HG03175 (cell line): ENCODE measurements around the gene PDLIM5.

Source experiments
- ATAC-seq: cut with Tn5 transposase; IDR thresholded peaks from one replicate; pipeline ENCODE4 v1.9.1; 2021; ENCODE audit warnings: mild to moderate bottlenecking, moderate library complexity; ENCODE audit not compliant: unreplicated experiment

The PDLIM5 gene

DNA sequence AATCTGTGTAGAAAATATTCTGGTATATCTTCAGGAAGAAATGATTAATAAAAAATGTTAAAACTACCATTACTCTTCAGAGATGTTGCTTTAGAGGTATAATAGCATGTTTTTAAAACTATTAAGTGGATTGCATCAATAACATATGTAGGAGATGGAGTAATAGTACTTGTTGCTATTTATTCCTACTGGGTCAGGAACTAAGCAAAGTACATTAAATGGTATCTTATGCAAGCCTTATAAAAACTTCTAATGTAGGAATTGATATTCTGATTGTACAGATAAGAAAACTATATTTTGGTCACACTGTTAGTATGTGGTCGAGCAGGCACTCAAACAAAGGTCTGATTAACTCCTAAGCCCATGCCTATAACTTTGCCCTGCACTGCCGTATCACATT is 31.4 kb upstream of the PDLIM5 start:
- ATAC-seq = no peak

DNA sequence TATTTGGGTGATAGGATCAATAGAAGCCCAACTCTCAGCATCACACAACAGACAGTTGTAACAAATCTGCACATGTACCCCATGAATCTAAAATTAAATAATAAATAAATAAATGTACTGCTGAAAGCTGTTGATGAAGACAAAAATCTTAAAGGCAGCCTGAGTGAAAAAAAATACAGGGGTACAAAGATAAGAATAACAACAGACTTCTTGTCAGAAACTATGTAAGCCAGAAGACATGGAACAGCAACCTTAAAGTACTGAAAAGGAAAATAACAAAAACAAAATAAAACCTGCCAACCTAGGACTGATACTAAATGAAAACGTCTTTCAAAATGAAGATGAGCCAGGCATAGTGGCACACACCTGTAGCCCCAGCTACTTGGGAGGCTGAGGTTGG is 25.0 kb upstream of the PDLIM5 start:
- no peak for ATAC-seq

DNA sequence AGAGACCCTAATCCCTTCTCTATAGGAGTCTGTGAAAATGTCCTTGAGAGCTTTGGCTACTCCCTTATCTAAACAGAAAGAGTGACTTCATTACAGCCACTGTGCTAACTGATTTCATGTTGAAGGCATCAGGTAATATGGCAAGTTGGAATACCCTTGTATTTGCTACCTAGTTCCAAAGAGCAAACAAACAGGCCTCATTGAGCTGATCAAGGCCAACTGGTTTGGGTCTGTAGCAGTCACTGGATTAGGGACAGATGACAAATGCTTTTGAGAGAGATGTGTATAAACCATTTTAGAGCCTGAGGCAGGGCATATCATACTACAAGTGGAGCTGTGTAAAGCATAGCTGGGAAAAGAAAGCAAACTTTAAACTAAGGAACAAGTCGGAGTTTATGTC is 22.9 kb upstream of the PDLIM5 start:
- ATAC-seq = no peak

DNA sequence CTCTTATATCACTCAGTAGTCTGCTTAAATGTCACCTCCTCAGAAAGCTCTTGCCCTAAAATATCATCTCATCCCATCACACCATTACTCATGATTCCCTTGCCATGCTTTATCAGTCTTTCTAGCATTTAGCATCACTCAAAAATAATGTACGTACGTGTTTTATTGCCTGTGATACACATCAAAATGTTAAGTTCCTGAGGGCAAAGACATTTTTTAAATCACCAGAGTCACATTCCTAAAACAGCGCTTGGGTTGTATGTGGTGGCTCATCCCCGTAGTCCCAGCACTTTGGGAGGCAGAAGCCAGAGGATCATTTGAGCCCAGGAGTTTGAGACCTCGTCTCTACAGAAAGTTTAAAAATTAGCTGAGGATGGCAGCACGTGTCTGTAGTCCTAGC is 21.3 kb upstream of the PDLIM5 start:
- ATAC-seq = no peak

DNA sequence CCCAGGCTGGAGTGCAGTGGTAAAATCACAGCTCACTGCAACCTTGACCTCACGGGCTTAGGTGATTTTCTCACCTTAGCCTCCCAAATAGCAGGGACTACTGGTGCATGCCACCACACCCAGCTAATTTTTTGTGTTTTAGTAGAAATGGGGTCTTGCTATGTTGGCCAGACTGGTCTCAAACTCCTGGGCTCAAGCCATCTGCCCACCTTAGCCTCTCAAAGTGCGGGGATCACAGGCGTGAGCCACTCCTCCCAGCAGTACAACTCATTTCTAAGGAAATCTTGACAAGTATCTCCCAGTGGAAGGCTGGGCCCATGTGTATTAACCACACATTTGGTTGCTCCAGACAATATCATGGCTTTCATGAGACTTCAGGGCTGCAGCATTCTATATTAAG is 20.4 kb upstream of the PDLIM5 start:
- no peak for ATAC-seq

DNA sequence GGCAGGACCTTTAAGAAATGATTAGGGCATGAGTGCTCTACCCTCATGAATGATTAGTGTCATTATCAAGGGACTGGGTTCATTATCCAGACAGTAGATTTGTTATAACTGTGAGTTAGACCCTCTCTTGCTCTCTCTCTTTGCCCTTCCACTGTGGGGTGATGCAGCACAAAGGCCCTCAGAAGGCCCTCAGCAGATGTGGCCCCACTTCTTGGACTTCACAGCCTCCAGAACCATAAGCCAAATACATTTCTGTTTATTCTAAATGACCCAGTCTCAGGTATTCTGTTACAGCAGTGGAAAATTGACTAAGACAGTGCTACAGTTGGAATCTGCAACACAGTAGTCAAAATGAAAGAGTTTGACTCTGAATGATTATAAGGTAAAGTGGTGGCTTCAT is 17.2 kb upstream of the PDLIM5 start:
- ATAC-seq = no peak

DNA sequence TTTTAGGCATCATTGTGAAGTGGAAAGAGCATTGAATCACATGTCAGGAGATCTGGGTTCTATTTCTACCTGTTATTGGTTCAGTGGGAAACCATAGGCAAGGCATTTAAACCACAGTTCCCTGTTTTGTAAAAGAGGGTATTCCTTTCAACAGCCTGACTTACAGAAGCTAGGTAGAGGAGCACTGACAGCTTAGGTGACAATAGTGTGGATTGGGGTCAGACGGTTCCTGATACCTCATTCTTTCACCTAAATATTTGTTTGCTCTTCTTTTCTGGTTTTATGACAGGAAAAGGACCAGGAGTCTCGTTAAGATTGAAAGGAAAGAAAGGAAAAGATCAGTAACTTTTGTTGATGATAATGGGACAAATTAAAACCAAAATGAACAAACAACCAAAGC is 15.9 kb upstream of the PDLIM5 start:
- ATAC-seq = no peak

DNA sequence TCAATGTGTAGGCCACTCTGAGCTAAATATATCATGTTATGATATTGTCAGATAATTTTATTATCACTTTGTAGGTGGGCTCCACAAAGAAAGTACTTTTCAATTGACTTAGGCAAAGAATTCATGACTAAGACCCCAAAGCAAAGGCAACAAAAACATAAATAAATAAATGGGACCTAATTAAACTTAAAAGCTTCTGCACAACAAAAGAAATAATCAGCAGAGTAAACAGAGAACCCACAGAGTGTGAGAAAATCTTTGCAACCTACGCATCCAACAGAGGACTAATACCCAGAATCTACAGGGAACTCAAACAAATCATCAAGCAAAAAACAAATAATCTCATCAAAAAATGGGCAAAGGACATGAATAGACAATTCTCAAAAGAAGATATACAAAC is 15.2 kb upstream of the PDLIM5 start:
- ATAC-seq = no peak

DNA sequence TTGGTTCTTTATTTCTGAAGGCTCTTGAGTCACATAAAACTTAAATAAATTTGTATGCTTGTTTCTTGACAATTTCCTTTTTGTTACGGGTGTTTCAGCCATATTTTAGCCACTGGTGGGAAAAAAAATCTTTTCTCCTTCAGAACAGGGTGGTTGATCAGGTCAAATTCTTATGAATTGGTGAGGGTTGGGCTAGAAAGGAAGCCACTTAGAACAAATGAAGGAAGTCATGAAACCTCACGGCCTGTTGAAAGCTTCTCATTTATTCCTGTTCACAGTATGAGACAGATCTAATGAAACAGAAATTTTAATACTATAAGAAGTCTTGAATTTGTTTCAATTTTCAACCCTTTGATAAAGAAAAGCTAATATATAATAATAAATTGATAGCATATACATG is 12.1 kb upstream of the PDLIM5 start:
- ATAC-seq = no peak

DNA sequence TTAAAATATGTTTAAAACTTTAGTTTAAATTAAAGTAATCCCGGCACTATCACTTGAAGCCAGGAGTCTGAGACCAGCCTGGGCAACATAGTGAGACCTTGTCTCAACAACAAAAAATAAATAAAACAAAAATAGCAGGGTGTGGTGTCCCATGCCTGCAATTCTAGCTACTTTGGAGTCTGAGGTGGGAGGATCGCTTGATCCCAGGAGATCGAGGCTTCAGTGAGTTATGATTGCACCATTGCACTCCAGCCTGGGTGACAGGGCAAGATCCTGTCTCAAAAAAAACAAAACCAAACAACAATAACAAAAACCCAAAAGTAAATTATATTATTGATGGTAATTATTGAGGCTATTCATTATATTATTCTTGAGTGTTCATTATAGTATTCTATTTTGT is 9.9 kb upstream of the PDLIM5 start:
- no peak for ATAC-seq

DNA sequence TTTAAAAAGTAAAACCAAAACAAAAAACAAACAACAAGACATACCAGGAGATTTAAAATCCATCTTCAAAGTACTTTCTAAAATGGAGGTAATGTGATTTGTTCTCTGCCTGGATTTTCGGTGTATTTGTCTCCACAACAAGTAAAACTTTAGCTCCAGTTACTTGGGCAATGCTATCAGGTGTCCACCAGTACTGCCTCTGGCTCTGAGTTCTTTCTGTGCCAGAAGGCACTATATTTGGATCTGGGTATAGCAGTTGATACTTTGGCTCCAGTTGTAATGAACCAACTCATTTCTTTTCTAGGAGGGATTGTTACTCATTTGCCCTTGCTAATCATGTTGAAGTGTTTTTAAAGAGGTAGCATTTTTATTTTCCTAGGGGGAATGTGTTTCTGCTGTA is 9.5 kb upstream of the PDLIM5 start:
- no peak for ATAC-seq

DNA sequence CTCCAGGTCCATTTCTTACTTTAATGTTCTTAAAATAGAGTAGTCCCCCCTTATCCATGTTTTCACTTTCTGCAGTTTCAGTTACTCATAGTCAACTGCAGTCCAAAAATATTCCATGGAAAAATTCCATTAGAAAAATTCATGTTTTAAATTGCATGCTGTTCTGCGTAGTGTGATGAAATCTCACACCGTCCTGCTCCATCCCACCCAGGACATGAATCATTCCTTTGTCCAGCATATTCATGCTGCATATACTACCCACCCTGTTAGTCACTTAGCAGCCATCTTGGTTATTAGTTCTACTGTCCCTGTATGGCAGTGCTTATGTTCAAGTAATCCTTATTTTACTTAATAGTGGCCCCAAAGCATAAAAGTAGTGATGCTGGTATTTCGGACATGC is 5.4 kb upstream of the PDLIM5 start:
- no peak for ATAC-seq

DNA sequence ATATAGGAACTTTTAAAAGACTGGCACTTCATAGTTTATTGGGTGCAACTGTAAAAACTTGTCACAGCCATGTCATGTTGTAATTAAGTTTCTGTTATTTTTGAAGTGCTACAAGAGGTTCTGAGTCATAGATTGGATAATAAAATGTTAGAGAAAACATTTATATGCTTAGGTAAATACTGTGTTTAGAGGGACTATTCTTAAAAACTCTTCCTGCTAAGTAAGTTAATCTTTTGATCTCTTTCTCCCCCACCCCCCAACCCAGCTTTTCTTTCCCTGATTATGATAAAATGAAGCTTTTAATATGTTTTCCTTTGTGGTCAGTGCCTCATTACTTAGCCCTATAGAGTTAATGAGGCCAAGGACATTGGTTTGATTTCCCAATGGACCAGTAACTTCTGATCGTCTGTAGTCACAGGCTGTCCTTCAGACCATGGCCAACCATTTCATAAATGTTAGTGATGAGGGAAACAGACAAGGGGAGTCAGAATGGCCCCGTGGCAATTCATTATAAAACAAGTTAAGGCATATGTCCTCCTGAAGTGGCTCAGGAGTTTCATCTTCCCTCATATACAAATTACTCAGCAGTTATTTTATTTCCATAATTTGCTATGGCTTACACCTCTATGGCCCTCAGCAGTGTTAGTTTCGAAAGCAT is 3.9 kb upstream of the PDLIM5 start:
- ATAC-seq = no peak

DNA sequence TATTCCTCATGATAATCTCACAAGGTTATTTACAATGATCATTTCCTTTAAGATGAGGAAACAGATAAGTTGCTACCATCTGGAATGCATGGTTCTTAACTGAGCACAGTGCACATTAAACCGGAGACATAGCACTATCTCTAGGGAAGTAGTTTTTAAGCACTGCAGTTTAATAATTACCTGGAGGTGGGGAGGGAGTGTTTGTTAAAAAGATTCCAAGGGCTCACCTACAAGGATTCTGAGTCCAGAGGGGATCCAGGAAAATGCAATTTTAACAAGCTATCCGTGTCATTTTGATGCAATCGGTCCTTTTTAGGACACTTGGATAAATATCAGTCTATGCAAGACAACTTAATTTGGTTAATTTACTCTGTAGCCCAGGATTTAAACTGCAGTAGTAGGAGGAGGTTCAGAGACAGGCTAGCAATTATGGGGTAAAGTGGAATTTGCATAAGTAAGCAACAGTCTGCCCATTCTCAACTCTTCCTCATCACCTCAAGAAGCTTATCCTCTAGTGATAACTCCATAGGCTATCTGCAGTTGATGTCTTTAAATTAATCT is 2.8 kb upstream of the PDLIM5 start:
- no peak for ATAC-seq

DNA sequence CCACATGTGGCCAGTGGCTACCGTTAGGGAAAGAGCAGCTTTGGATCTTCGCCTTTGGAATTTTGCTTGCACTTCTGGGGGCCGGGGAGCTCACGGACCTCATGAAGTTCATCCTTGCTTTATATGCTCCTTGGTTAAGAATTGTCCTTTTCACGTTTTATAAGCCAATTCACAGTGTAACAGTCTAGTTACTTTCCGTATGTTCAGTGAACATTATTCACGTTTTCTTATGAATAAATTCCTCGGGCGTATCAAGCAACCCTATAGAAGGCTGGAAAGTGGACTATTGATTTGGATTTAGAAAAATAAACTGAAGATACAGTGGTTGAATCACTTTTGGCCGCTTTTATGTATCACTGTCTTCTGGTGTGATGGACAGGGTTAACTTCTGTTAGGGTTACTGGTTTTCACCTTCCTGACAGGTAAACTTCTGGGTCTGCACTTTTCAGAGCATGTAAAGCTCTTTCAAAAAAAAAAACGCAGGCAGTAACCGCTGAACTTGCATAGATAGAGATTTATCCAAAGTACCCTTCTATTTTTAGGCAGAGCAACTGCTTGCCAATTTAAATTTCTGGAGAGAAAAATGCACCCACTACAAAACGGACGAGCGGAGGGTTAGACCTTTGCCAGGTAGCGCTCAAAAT is 569 bp upstream of the PDLIM5 start:
- ATAC-seq = no peak

DNA sequence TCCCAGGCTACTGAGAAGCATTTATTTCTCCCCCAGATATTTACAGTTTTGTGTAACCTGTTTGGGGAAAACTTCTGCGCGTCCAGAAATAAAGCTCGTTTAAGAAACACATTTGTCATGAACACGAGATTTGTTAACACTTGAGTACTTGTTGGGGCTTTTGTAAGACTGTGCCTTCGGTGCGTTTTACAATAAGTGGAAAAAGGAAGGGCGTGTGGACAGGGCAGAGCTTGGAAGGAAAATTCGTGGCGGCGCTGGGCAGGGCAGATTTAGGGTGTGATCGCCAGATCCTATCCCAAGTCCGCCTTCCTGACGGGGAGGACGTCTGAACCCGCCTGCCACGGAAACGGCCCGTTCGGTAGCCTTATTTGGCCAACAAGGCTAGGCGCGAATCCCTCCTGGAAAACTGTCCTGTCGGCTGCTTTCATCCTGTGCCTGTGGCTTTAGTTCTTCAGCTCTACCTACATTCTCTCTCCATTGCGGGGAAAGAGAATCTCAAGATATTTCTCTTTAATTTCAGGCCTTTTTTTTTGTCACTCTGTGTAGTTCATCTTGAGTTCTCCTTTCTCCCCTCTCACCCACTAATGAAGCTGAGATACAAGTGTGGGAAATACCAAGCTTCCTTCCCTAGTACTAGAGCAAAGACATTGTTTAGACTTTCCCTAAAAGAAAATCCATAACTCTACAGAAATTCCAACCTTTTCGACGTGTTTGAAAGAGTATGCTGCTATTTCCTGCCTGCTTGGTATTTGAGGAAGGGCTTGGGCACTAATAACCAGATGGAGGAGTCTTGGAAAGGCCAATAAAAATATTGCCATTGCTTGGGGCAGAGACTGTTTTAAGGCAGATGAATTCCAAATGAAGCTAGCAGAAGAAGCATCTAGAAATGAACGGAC is 982 bp downstream of the PDLIM5 start:
- ATAC-seq = peak; percentile 12

DNA sequence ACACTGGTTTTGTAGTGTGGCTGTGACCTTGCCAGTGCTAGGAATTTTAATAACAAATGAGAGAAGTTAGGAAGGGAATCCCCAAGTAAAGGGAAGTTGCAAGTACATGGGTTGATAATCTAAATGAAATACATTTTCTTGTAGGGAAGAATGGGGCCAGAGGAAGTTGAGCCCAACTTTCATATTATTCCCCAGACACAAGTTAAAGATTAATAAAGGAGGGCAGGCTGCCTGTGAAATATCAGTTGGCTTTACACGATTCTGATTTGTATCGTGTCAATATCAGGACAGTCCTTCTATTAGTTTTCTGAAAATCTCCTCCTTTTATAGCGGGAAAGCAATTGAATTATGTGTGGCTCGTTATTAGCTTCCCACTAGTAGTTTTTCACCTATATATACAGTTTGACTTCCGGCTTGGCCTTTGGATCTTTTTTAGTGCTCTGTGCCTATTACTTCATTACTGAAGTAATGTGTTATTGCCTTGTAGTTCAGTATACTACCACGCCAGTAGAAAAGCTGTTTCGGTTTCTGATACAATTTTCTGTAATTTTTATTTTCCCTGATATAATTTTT is 1.7 kb downstream of the PDLIM5 start:
- ATAC-seq = no peak

DNA sequence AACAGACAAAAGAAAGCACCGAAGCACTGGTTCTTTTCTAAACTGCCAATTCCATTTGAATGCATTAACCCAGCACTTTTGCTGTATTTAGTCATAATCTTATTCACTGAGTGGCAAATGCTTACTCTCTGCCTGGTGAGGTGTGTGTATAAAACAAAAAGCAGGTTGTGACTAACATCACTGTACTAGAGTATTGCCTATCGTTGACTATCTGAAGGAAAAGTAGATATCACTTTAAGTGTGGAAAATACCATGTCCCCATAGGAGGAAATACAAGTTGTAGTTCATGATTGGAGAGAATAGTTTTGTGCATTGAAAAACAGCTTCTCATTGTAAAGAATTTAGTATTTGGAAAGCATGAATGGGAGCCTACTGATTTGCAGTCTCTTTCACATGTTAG is 2.7 kb downstream of the PDLIM5 start:
- no peak for ATAC-seq

DNA sequence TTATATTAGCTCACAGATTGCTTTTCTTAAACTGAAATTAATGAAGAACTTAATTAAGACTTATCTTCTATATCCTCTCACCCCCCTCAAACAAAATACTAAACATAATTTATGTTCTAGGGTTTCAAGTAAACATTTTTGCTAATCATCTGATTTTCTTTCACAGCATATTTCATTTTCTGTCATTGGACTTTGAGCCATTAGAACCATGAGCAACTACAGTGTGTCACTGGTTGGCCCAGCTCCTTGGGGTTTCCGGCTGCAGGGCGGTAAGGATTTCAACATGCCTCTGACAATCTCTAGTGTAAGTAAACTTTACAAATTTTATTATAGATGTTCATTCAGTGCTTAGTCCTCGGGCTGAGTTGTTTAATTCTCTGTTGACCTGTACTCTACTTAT is 3.3 kb downstream of the PDLIM5 start:
- no peak for ATAC-seq

DNA sequence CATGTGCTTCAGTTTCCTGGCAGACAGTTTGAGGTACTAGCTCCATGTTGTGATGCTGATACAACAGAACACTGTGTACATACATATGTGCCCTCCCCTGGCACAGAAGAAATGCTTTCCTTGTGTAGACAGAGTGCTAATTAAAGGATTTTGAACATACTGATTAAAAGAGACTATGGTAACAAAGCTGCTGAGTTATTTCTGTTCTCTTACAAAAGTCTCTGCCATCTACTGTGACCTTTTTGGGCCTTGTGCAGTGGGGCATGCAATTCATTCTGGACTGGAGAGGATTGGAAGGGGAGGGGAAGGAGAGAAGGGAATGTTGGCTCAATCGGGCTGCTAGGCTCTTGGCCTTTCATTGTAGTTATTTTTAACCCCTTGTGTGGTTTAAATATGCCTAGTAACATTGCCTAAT is 6.0 kb downstream of the PDLIM5 start:
- no peak for ATAC-seq

DNA sequence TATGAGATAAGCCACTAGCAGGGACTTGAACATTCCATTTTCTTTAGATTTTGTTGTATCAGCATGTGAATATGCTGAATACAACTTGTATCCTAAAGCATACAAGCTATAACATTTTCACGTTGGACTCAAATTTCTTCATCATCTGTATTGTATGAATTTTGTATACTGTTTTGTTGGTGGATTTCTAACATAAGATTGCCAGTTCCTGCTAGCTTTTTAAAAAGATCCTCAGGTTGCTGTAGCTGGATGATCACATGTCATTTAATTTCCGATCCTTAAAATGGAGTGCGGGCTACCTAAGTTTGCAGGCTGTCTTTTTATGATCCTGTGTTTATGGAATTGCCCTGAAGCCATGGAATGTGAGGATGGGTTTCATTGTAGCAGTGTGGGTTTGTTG is 6.9 kb downstream of the PDLIM5 start:
- ATAC-seq = no peak
